ENCODE data around the gene RYR2.
"Not testable (repeated sequence)": the region's sequence is repeated elsewhere in the genome, so short reads cannot be mapped to it uniquely, and the experiment has no call there.

The RYR2 gene

GRCh38 chr1:237791592-237791991 is 749.6 kb downstream of the RYR2 start:
- DNase-seq (ENCODE audit: low read depth in 2 of 2), result no peak

- DNase-seq (ENCODE audit: low read depth in 2 of 2), result no peak
These were observed 750.2 kb downstream of the RYR2 start for GRCh38 chr1:237792149-237792548.

GRCh38 chr1:237792726-237793125 is 750.7 kb downstream of the RYR2 start:
- DNase-seq (ENCODE audit: low read depth in 2 of 2), result no peak

- DNase-seq (ENCODE audit: low read depth in 2 of 2), result no peak
These were observed 752.1 kb downstream of the RYR2 start for GRCh38 chr1:237794071-237794470.

DNA sequence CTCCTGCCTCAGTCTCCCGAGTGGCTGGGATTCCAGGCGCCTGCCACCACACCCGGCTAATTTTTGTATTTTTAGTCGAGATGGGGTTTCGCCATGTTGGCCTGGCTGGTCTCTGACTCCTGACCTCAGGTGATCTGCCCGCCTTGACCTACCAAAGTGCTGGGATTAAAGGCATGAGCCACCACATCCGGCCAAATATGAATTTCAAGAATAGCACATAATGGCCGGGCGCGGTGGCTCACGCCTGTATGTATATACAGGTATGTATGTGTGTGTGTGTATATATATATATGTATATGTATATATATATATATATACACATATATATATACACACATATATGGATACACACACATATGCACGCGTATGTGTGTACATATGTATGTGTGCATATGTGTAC is 753.6 kb downstream of the RYR2 start:
- DNase-seq (ENCODE audit: low read depth in 2 of 2), result no peak

- DNase-seq (ENCODE audit: low read depth in 2 of 2), result no peak
These were observed 757.9 kb downstream of the RYR2 start for GRCh38 chr1:237799762-237800474.

DNA sequence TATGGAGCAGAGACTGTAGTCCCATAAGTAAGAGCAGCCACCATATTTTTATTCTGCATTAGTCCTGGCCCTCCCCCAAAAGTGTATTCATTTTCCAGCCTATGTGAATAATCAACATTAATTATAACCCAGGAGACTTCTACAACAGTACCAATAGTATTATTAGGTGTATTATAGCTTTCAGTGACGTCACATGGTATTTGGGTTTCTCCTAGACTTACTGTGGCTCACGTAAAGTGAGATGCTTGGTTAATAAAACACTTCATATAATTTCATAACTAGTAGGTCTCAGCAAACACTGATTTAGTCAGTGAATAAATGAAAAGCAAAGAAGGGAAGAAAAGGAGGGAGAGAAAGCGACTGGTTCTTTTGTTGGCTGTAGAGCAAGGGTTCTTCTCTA is 762.5 kb downstream of the RYR2 start:
- no peak for DNase-seq (ENCODE audit: low read depth in 2 of 2)

- DNase-seq (ENCODE audit: low read depth in 2 of 2), result no peak
These were observed 767.1 kb downstream of the RYR2 start for GRCh38 chr1:237809099-237809498.

DNA sequence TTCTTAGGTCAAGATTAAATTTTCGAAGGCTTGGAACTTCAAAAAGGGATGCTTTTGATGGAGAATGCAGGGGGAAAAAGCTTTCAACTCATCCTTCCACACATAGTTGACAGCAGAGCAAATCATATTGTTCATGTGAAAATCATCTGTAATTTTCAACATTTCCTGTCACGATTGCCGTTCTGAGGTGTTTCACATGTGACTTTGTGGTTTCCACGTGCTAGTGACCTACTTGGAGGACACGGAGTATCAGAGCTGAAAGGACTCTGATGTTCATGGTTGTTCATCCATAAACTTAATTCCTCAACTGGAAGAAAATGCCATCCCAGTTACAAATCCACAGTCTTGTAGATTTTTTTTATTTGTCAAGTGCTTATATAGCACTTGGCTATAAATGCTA is 769.6 kb downstream of the RYR2 start:
- no peak for DNase-seq (ENCODE audit: low read depth in 2 of 2)

- DNase-seq (ENCODE audit: low read depth in 2 of 2), result no peak
These were observed 770.1 kb downstream of the RYR2 start for GRCh38 chr1:237812061-237812460.

DNA sequence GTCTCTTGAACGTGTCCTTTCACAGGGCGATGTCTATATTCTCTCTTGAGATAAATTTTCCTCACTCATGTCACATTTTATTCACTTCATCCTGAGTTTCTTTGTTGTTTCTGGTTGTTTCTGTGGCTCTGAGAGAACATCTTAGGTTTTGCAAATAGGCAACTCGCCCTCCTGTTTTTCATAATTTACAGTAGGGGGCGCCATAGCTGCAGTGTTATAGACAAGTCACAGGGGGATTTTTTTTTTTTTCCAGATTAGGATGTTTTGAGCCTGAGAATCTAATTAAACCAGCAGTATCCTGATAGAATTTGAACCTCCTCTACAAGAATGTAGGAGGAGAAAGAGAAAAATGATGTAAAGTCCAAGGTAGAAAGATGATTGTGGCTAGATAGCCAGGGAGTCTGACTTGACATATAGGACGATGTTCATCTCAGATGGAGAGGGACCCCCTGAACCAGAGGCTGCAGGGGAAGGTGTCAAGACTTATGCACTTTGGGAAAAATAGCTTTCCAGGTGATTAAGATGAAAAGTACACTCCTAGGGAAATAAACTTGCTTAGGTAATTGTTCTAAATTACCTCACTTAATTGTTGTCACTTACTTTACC is 772.4 kb downstream of the RYR2 start:
- no peak for DNase-seq (ENCODE audit: low read depth in 2 of 2)

GRCh38 chr1:237817277-237817676 is 775.3 kb downstream of the RYR2 start:
- no peak for DNase-seq (ENCODE audit: low read depth in 2 of 2)

DNA sequence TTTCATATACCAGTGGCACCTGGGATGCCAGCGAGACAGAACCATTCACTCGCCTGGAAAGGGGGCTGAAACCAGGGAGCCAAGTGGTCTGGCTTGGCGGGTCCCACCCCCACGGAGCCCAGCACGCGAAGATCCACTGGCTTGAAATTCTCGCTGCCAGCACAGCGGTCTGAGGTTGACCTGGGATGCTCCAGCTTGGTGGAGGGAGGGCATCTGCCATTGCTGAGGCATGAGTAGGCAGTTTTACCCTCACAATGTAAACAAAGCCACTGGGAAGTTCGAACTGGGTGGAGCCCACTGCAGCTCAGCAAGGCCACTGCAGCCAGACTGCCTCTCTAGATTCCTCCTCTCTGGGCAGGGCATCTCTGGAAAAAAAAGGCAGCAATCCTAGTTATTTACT is 778.6 kb downstream of the RYR2 start:
- DNase-seq (ENCODE audit: low read depth in 2 of 2), result not testable (repeated sequence)

- no peak for DNase-seq (ENCODE audit: low read depth in 2 of 2)
These were observed 790.9 kb downstream of the RYR2 start for GRCh38 chr1:237832858-237833257.

DNA sequence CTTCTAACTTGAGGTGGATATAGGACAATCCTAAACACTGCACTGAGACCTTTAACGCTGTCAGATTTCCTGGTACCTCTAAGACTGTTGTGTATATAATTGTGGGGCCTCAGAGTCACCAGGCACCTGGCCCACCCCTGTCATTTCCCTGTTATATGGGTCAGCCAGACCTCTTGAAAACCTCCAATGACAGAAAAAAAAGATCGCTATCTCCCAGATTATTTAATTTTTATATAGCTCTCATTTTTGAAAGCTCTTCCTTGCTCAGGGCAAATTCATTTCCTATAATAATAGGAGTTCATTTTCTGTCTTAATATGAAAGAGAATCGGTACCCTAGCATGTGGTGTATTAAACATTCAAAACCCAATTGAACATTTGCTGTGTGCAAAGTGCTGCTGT is 792.1 kb downstream of the RYR2 start:
- no peak for DNase-seq (ENCODE audit: low read depth in 2 of 2)

GRCh38 chr1:237834461-237834860 is 792.5 kb downstream of the RYR2 start:
- no peak for DNase-seq (ENCODE audit: low read depth in 2 of 2)

GRCh38 chr1:237838320-237838719 is 796.3 kb downstream of the RYR2 start:
- no peak for DNase-seq (ENCODE audit: low read depth in 2 of 2)

GRCh38 chr1:237838904-237839534 is 797.0 kb downstream of the RYR2 start:
- DNase-seq (ENCODE audit: low read depth in 2 of 2), result no peak

DNA sequence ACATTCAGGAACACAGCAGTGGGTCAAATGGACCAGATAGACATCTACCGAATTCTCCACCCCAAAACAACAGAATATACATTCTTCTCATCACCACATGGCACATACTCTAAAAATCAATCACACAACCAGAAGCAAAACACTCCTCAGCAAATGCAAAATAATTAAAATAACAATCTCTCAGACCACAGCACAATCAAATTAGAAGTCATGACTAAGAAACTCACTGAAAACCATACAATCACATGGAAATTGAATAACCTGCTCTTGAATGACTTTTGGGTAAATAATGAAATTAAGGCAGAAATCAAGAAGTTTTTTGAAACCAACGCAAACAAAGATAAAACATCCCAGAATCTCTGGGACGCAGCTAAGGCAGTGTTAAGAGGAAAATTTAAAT is 799.5 kb downstream of the RYR2 start:
- DNase-seq (ENCODE audit: low read depth in 2 of 2), result no peak

DNA sequence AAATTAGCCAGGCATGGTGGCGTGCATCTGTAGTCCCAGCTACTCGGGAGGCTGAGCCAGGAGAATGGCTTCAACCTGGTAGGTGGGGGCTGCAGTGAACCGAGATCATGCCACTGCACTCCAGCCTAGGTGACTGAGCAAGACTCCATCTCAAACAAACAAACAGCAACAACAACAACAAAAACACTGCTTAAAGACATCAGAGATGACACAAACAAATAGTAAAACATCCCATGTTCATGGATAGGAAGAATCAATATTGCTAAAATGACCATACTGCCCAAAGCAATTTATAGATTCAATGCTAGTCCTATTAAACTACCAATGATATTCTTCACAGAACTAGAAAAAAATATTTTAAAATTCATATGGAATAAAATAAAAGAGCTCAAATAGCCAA is 801.5 kb downstream of the RYR2 start:
- not testable (repeated sequence) for DNase-seq (ENCODE audit: low read depth in 2 of 2)

DNA sequence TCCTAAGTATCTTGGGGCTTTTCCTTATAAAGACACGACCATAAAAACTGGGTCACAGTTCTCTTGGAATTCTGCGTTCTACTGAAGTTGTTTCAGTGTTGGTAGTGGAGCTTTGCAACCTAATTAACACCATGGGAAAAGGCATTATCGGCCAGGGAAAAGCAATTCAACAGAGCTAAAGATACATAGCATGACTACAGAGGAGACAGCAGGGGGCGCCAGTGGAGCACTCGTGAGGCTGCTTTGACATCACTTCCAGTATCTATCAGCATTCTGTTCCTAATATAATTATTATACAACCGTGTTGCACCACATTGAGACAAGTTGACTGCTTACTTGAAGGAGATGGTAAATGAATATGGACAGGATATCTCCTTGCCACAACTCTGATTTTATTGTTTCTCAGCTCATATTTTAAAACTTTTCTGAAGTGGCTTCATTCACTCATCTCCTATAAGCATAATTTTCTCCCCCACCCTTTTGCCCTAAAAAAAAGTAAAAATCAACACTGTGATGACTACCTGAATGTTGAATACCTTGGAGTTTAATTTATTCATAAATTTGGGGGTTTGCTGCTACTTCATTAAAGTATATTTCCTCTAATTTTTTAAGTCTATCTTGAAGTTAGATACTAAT is 809.3 kb downstream of the RYR2 start:
- DNase-seq (ENCODE audit: low read depth in 2 of 2), result no peak

DNA sequence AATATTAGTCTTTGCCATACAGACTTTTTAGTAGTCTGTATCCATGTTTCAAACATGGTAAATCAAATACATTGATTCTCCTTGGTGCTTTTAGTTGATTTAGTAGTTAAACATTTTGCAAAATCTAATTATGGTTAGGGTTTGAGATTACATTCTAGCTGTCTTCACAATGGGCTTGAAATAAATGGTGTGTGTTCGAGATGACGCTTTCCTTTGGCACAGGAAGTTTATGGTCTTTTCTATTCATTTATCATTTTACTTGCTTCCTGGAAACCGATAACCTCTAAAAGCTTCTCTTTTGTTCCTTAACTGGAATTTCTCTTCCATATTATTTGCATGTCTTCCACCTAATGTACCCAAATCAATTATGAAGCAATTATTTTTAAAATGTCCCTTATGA is 810.4 kb downstream of the RYR2 start:
- DNase-seq (ENCODE audit: low read depth in 2 of 2), result no peak

DNA sequence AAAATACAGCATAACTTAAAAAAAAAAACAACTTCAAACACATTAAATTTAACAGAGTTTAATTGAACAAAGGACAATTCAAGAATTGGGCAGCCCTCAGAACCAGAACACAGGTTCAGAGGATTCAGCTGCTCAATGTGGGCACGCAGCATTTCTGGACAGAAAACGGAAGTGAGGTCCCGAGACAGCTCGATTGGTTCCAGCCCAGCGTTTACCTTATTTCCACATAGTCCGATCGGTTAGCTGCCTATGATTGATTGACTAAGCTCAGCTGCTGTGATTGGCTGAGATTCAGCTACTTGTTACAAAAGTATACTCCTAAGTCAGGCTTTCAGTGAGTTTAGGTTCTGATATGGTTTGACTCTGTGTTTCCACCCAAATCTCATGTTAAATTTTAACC is 815.5 kb downstream of the RYR2 start:
- DNase-seq (ENCODE audit: low read depth in 2 of 2), result no peak
